GM21529 (cell line): ENCODE measurements around the gene CMTM8.

Experiments
- ATAC-seq: cut with Tn5 transposase; IDR thresholded peaks from one replicate; pipeline ENCODE4 v1.9.1; 2021; ENCODE audit not compliant: unreplicated experiment

Gene CMTM8

GRCh38 chr3:32405711-32406323 lies 167.3 kb downstream of the CMTM8 start:
- ATAC-seq, result no peak

GRCh38 chr3:32406486-32407408 lies 168.3 kb downstream of the CMTM8 start:
- ATAC-seq, result no peak

- ATAC-seq, result no peak
These were observed 172.1 kb downstream of the CMTM8 start for GRCh38 chr3:32410367-32411246.

GRCh38 chr3:32411442-32411841 lies 173.0 kb downstream of the CMTM8 start:
- ATAC-seq, result no peak

- ATAC-seq, result no peak
These were observed 174.4 kb downstream of the CMTM8 start for GRCh38 chr3:32412887-32413286.

- ATAC-seq, result no peak
These were observed 175.5 kb downstream of the CMTM8 start for GRCh38 chr3:32413845-32414521.

GRCh38 chr3:32414522-32415202 lies 176.2 kb downstream of the CMTM8 start:
- peak; percentile 62 for ATAC-seq

- no peak for ATAC-seq
These were observed 181.3 kb downstream of the CMTM8 start for GRCh38 chr3:32419742-32420125.
